ENCODE data around the gene RIF1.
"Not testable (repeated sequence)": the region's sequence is repeated elsewhere in the genome, so short reads cannot be mapped to it uniquely, and the experiment has no call there.

The RIF1 gene

DNA sequence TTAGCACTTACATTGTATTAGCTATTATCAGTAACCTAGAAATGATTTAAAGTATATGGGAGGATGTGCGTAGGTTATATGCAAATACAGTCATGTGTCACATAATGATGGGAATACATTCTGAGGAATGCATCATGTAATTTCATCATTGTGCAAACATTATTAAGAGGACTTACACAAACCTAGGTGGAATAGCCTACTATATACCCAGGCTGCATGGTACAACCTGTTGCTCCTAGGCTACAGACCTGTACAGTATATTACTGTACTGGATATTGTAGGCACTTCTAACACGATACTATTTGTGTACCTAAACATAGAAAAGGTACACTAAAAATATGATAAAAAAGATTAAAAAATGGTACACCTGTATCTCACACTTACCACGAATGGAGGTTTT is 7.9 kb downstream of the RIF1 start:
- no peak for DNase-seq

DNA sequence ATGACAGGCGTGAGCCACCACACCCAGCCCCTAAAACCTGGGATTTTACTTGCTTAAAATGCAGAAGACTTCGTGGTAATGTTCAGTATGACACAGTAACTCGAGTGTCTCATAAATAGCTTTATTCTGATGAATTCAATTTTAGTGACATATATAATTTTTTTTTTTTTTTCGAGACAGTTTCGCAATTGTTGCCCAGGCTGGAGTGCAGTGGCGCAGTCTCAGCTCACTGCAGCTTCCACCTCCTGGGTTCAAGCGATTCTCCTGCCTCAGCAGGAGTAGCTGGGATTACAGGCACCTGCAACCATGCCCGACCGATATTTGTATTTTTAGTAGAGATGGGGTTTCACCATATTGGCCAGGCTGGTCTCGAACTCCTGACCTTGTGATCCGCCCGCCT is 12.0 kb downstream of the RIF1 start:
- not testable (repeated sequence) for DNase-seq

DNA sequence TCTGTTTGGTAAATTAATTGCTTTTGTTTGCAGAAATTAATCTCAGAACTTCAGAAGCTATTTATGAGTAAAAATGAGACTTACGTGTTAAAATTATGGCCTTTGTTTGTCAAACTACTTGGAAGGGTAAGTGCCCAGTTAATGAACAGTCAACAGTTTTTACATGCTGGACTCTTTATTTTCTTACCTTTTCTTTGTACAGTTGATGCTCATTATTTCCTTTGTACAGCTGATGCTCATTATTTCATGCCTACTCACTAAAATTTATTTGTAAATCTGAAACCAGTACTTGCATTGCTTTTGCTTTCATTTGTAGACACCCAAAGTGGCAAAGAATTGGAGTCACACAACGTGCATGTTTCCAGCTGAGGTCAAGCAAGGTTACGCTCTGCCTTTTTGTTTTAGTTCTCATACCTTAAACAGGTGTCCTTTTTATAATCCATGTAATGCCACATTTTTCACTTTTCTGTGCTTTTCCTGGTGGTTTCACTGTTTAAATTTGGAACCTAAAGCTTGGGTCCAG is 13.3 kb downstream of the RIF1 start:
- no peak for DNase-seq

DNA sequence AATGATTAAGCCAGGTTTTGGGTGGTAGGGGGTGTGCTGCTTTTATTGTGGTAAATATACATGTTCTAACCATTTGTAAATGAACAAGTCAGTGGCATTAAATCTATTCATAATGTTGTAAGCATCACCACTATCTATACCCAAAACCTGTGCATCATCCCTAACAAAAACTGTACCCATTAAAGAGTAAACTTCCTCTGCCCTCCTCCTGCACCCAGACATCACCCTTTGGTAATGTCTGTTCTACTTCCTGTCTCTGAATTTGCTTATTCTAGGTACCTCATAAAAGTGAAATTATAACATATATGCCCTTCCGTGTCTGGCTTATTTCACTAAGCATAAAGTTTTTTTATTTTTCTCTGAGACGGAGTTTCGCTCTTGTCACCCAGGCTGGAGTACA is 14.1 kb downstream of the RIF1 start:
- no peak for DNase-seq

DNA sequence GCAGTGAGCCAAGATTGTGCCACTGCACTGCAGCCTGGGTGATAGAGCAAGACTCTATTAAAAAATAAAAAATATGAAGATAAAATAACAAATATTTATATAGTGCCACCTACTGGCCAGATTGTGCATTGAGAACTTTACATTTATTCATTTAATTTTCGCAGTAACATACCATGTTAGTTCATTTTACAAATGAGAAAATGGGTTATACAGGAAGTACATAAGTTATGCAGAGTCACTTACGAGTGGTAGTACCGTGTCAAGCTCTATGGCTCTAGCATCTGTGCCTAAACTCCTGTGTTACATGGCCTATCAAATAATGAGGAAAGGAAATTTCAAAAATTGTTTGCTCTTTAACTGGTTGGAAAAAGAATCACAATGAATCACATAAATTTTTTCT is 27.9 kb downstream of the RIF1 start:
- DNase-seq: no peak

DNA sequence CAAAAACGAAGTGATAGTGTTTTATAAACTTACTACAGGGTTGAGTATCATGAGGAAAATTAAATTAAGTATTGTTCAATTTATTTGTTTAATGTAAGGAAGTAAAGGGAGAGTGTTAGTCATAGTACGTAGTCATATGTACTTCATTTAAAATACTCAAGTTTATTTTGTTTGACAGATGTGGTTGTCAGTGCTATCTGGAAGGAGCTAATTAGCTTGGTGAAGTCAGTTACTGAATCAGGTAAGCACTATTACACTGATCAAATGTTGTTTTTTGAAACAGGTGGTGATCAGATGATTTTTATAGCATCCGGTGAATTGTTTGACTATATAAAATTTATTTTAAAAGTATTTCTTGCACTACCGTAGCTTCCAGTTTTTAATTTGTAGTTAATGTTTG is 28.8 kb downstream of the RIF1 start:
- DNase-seq: no peak

DNA sequence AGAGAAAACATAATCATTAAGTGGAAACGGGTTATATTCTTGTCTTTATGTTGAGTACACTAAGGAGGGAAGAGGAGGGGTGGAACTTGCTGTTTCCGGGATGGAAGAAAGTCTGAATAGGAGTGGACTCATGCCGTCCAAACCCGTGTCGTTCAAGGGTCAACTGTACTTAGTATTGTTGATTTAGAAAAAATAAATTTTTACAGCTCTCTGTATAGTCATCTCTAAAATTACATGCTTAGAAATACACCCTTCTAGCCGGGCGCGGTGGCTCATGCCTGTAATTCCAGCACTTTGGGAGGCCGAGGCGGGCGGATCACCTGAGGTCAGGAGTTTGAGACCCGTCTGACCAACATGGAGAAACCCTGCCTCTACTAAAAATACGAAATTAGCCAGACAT is 29.4 kb downstream of the RIF1 start:
- no peak for DNase-seq

DNA sequence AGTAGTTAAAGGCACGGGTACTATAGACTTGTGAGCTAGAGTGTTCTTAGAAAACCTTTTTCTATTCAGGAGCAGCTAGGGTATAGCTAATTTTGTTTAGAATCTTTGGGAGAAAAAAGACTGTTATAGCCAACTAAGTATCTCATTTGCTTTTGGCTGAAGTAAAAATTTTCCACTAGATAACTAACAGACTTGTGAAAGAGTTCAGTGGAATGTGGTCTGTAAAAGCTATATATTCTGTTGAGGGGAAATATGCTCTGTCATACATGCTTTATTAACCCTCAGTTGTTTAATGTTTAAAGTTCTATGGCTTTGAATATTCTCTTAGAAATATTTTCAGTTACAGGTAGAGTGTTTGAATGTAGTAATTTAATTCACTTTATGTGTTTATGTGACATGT is 49.7 kb downstream of the RIF1 start:
- DNase-seq: no peak

DNA sequence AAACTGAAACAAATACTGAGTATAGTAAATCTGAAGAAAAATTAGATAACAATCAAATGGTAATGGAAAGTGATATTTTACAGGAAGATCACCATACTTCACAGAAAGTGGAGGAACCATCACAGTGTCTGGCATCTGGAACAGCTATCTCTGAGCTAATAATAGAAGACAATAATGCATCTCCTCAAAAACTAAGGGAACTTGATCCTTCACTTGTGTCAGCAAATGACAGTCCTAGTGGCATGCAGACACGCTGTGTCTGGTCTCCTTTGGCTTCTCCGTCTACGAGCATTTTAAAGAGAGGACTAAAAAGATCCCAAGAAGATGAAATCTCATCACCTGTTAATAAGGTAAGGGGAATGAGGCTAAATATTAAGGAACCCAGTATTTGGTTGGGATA is 56.1 kb downstream of the RIF1 start:
- no peak for DNase-seq

DNA sequence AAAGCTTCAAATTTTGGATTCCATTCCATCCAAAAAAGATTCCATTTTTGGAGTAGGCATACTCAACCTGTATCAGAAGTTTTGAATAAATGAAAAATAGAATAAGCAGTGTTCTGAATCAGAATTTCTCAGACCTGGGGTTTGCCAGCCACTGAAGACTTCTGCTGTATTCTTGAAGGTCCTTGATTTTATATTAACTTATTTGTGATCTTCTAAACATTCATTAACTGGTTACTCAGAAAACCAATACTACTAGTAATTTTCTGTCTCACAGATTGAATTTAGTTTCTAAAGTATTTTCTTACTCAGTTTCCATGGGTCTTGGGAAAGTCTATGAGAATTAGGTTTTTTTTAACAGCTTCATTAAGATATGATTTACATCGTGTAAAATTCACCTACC is 60.9 kb downstream of the RIF1 start:
- no peak for DNase-seq

DNA sequence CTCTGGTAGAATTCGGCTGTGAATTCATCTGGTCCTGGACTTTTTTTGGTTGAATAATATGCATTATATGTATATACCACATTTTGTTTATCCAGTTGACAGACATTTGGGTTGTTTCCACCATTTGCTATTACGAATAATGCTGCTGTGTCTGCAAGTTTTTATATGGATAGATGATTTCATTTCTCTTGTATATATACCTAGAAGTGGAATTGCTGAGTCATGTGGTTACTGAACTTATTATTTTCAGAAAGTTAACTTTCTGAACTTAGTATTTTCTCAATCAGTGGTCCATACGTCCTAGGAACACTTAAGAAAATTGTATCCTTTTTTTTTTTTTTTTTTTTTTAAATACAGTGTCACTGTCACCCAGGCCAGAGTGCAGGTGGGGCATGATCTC is 63.3 kb downstream of the RIF1 start:
- DNase-seq: no peak

DNA sequence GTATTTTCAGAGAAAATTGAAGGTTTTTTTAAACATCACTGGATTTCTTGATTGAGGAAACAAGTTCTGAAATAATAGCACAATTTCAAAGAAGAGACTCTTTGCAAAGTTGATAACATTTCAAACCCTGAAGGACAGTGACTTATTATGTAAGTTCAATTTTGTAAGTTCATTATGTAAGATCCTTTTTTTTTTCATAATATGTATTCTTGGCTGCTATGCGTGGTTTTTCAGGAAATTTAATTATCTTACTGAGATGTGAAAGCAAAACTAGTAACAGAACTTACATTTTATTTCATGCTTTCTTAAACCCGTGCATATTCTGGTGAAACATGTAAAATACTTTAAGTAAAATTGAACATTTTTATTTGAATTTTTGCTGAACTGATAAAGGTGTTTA is 65.4 kb downstream of the RIF1 start:
- DNase-seq: no peak

DNA sequence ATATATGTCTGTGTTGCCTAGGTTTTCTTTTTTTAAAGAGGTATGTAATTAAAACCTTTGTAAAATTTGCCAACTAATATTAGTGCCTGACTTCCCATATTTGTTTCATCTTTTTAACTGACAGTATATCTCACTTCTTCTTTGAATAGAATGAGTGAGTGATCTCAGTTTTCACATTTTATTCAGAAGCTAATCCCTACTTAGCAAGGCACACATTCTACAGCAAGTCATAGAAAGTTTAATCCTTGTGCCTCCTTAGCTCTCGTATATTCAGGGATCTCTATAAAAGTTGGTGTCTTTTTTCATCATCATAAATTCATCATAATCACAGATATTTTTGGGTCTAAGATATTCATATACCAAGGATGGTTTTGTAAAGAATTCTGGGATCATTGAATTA is 66.6 kb downstream of the RIF1 start:
- DNase-seq: no peak

DNA sequence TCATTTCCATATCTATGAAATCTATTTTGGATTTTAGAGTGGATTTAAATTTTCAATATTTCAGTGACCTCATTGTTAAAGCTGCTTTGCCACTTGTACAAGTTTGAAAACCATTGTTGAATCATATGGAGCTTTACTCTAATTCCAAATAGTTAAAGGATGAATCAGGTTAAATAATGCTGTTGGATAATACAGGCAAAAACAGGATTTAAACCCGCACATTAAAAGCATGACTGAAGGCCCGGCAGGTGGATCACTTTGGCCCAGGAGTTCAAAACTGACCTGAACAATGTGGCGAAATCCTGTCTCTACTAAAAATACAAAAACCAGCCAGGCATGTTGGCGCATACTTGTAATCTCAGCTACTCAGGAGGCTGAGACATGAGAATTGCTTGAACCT is 68.3 kb downstream of the RIF1 start:
- no peak for DNase-seq

DNA sequence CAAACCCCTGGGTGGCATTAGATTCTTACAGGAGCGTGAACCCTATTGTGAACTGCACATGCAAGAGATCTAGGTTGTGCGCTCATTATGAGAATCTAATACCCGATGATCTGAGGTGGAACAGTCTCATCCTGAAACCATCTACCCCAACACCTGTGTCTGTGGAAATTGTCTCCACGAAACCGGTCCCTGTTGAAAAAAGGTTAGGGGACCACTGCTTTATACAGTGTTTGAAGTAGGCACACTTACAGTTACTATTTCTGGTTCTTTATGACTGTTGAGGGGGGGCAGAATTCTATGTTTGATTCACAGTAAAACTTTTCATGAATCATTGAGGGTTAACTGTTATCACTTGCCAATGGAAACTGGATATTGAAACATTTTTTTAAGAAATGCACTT is 72.0 kb downstream of the RIF1 start:
- no peak for DNase-seq

DNA sequence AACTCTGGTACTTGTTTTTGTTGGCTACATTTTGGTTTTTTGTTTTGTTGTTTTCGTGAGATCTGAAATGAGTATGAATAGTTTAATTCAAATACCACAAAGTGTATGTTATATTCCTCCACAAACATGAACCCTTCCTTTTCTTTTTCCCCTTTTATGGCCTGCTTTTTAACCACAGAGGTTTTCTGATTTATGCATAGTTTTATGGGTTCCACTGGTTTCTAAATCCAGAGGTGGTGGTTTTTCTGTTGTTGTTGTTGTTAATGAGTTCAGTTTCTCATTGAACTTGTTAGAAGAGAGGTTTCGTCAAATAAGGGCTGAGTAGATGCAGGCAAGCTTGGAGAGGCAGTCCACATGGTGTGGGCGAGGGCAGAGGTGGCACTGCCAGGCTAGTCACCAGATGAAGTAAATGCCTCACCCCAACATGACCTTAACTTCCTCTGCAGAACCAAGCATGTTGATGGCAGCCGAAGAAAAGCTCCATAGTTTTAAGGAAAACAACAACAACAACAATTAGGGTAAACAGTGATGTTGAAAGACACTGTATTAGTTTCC is 72.5 kb downstream of the RIF1 start:
- no peak for DNase-seq

DNA sequence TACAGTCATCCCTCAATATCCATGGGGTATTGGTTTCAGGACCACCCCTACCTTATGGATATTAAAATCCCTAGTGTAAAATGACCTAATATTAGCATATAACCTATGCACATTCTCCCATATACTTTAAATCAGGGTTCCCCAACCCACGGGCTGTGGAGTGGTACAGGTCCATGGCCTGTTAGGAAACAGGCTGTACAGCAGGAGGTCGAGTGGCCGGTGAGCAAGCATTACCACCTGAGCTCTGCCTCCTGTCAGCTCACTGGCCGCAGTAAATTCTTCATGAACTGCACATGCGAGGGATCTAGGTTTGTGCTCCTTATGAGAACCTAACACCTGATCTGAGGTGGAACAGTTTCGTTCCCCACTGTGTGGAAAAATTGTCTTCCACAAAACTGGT is 73.8 kb downstream of the RIF1 start:
- no peak for DNase-seq

DNA sequence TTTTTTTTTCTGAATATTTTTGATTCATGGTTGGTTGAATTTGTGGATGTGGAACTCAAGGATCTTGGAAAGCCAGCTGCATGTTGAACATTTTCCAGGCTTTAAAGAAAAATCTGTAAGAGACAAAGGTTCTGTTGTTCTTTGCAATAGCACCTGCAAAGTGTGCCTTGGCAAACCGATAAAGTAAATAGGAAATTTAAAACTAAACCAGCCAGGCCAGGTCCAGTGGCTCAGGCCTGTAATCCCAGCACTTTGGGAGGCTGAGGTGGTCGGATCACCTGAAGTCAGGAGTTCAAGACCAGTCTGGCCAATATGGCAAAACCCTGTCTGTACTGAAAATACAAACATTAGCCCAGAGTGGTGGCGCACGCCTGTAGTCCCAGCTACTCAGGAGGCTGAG is 74.4 kb downstream of the RIF1 start:
- DNase-seq: no peak

DNA sequence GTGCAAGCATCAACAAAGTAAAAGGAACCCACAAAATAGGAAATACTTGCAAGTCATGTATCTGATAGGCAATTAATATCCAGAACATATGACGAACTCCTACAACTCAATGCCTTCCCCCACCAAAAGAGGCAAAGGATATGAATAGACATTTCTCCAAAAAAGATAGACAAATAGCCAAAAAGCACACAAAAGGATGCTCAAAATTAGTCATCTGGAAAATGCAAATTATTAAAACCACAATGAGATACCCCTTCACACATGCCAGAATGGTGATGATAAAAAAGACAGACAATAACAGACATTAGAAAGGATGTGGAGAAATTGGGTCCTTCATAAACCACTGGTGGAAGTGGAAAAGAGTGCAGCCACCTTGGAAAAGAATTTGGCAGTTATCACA is 76.4 kb downstream of the RIF1 start:
- no peak for DNase-seq

DNA sequence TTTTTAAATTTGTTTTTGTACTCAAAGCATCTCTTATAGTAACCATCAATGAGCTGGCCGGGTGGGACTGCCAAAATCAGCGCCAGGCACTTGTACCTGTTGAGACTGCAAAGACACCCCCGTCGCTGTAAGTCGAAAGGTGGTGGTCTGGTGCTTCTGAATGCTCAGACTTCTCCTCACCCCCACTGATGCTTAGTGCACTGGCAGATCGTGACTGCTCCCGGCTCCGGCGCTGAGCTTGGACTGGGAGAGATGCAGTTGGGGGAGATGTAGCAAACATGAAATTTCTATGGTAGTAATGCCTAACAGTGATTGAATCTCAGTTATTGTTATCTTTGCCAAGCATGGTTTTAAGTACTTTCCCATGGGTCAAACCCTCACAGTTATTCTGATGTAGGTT is 80.6 kb downstream of the RIF1 start:
- DNase-seq: no peak

DNA sequence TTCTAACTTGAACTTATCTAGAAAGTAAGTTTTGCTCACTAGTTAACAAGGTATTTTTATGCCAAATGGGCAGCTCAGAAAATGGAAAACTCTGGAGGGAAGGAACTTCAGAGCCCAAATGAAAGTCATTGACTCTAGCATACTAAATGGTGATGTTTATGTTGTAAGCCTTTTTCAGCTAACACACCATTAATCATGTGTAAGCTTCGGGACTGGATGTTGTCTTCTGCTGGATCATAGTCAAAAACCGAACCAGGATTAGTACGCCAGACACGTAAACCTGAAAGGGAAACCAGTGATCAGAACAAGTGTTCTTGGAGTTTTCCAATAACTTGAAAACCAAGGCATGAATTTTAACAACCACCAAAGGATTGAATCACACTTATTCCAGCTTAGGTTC is 81.8 kb downstream of the RIF1 start:
- no peak for DNase-seq

DNA sequence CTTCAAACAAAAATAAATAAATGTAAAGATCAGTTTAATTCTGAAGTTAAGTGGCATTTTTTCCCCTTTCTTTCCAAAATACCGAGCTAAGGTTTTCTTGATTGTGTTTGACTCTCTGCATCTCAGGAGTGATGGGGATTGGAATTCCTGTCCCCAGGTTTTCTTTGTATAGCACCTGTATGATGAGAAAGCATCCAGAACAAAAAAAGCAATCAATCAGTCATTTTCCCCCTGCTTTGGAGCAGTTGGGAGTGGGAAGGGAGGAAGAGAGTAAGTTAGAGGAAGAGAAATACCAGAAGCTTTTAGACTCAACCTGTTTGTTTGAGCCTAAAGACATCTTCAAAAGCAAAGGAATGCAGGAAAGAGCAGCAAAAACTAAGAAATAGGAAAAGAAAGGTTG is 88.5 kb downstream of the RIF1 start:
- no peak for DNase-seq

DNA sequence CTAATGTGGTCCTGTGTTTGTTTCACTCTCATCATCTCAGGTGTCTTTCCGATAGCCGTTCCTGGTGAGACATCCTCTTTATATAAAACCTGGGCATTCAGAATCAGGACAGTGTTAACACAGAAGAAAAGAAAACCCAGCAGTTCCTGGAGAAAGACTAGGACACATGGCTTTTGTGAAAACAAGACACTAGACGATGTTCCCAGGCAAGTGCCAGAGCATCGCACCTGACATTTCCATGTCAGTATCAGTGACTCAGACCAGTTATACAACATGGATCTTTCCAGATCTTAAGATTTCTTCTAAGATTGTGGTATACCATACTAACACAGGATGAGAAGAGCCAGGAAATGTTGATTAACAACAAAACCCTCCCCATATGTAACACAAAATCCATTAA is 96.5 kb downstream of the RIF1 start:
- no peak for DNase-seq

DNA sequence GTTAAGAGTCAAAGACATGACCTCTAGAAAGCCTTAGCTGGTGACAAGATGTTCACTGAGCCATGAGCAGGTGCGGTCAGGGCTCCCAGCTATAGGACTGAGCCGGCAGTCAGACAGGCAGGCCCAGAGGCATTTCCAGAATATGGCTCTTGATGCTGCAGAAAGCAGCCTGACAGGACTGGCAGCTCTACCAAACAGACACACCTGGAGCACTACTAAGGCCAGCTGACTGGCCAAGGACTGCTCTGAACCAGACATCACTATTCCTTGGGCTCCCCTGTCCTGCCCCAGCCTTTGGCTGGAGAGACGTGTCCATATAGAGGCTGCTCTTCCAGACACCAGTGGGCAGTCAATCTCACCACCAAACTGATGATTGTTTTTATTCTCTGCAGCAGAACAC is 98.8 kb downstream of the RIF1 start:
- DNase-seq: no peak

DNA sequence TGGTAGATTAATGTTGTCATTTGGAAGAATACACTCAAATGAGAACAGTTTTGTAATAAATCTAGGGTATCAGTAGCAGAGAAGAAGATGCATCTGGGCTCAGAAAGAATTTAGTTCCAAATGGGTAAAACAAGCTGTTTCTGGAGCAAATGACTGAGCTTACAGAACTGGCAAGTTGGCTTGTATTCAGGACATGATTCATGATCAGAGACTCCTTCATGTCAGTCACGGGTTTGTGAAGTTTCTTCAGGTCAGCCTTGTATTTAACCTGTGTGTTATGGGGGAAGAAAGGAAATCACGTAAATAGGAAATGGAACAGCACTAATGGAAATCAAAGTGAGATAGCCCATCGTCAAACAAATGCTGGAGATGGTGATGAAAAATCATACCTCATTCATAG is 109.1 kb downstream of the RIF1 start:
- DNase-seq: no peak

DNA sequence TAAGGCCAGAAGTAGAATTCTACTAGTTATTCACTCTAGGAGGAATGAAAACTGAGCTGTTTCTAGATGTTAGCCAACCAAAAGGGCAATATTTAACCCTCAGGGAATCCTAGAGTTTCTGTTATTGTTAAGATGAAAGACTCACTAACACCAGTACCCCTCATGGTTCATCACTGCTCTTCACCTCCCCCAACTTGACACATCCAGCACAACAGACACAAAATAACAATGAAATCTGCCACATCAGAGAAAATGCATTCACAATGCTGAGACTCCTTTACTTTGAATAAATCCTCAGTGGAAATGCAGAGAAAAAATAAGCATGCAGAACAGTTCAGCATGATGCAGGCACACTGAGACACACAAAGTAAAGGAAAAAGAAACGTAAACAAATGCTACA is 111.3 kb downstream of the RIF1 start:
- no peak for DNase-seq

All from activated CD4-positive, CD25-positive, alpha-beta regulatory T cell treated with anti-CD3 and anti-CD28 coated beads, Interleukin-2, amount 50 U/mL, for 72 hours (primary cell).